CD4-positive, alpha-beta T cell treated with Interleukin-10 for 1 hour (primary cell): ENCODE measurements around the gene ZNF267.
"Not testable (repeated sequence)": the region's sequence is repeated elsewhere in the genome, so short reads cannot be mapped to it uniquely, and the experiment has no call there.

Source experiments
- DNase-seq: peaks from one replicate; pipeline ENCODE4 v3.0.0-alpha.2; 2020

The ZNF267 gene

DNA sequence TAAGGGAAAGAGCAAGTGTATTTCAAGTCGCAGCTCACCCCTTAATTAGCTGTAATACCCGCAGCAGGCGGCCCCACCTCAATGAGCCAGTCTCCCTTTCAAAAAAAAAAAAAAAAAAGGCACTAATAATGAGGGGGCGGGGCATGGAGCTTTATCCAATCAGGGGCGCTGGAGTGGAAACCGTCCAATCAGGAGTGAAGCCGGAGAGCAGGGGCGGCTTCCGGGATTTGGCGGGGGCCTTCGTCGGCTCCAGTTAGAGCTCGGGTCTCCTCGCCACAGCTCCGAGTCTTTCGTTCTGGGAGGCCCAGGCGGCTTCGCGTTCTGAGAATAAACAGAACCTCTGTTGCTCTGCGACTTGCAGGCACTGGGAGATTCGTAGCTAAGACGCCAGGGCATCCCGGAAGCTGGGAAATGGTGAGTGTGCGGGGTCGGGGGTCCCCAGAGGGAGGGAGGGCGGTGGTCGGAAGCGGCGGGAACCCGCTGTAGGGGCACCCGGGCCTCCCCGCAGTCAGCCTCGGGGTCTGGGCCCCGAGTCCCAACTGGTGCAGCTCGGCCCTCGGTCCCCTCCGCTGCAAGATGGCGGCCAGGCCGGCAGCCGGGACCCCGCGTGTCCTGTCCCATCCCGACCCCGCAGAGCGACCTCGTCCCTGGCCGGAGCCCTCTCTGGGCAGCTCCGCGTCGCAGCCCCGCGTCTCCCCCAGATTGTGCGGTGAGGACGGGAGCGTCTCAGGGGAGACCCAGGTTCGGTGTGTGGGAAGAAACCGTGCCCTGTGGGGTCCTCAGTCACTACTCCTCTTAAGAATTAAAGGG is at the start of gene ZNF267:
Gene ZNF267 (plus strand): TSS at position 252 of the 810 bp plus-strand sequence. CDS start 160 bp downstream, at position 412.
- peak; percentile 96 for DNase-seq

DNA sequence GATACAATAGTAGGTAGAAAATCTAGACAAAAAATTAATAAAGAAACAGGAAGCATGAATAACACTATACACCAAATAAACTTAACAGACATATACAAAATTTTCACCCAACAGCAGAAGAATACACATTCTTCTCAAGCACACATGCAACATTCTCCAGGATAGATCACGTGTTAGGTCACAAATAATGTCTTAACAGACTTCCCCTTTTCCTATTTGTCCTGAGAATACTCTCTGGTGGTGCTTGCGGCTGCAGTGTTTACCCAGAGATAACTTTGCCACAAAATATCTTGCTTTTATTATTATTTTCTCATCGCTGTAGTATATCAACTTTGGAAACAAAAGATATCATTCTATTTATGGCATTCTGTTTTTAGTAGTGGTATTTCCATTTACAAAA is 40.6 kb upstream of the ZNF267 start:
- DNase-seq: no peak

DNA sequence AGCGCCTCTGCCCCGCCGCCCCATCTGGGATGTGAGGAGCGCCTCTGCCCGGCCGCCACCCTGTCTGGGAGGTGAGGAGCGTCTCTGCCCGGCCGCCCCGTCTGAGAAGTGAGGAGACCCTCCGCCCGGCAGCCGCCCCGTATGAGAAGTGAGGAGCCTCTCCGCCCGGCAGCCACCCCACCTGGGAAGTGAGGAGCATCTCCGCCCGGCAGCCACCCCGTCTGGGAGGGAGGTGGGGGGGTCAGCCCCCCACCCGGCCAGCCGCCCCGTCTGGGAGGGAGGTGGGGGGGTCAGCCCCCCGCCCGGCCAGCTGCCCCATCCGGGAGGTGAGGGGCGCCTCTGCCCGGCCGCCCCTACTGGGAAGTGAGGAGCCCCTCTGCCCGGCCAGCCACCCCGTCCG is 37.2 kb upstream of the ZNF267 start:
- not testable (repeated sequence) for DNase-seq

DNA sequence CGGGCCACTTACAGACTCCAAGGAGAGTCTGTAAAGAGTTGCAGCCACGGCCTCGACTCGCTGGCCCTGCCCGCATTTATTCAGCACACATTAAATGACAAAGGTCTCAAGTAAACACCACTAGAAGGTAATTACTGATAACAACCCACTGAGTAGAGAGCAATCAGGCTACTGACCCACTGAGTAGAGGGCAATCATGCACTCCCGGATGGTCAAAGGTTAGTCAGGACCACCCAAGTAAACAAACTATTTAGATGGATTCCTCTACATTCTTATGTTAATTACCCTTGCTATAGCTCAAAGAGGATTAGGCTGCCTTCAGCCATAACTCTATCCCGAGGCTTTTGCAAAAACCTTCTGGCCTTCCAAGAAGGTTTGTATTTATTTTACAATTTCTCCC is 30.7 kb upstream of the ZNF267 start:
- DNase-seq: no peak

DNA sequence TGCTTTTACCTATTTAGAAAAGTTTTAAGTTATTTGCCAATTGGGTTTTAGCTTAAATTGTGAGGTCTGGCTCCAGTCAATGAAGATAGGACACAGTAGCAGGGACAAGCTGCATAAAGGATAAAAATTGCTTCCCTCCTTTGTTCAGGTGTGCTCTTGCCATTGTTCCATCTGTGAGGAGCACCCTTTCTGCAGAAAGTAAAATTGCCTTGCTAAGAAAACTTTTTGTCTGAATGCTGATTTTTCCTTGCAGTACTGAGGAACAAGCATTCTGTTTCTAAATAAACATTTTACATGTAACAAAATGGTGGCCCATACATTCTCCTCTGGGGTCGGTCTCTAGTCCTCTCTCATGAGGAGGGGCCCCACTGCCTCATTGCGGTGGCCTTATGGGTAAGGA is 25.0 kb upstream of the ZNF267 start:
- not testable (repeated sequence) for DNase-seq

DNA sequence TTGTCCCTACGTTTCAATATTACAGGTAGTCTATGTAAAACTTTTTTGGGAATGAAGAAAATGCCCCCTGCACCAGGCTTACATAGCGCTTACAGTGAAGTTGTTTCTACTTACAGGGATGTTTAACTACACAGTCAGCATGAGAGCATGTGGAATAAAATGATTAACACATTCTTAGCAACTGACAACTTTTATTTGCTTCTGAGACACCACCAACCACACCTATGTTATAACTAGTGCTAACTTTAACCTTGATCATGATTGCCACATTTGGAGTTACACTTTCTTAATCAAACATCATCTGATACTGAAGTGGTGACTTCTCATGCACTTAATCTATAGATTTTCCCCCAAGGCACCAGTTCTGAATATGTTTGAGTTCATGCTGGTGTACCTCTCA is 20.3 kb upstream of the ZNF267 start:
- DNase-seq: no peak

DNA sequence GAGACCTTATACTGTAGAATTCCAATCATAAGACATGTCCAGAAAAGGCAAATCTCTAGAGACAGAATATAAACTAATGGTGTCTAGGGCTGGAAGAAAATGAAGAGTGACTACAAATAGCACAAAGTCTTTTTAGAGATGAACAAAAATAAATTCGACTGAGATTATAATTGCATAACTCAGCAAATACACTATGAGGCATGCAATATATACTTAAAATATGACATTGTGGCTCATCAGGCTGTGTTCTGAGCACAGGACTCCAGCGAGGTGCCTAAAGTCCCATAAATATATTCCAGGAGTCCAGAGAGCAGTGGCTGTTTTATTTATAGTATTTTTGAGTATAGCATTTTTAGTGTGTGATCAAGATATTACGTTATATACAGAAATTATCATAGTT is 13.1 kb upstream of the ZNF267 start:
- DNase-seq: no peak

DNA sequence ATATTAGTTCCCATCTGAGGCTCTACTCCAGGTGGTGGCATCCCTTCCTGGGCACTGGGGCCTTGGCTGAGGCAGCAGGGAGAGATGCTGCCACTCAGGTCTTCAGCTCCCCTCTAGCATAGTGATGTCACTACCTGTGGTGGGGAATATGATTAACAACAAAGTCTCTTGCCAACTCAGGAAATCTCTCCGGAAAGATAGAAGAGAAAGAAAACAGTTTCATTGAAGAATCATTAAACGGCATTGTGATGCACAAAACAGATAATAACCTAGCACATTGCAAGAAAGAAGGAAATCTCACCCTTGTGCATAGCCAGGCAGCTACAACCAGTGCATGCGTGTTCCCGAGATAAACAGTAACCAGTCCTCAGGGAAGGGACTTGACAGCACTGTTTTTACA is 12.2 kb upstream of the ZNF267 start:
- DNase-seq: peak; percentile 45

DNA sequence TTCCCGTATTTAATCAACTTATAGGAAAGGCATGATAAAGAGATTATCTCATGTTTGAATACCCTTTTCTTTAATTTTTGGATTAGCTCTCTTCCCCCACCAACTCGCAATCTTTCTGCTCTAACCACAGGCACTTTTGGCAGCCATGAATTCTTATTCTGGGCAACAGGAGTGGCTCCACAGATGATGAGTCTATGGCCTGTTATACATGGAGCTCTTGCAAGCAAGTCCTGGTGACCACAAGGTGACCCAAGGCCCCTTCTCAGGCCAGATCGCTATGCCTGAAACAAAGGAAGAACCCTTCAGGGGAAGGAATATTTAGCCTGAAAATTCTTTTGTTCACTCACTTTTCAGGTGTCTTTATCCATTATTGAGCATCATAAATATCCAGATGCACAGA is 10.8 kb upstream of the ZNF267 start:
- DNase-seq: no peak

DNA sequence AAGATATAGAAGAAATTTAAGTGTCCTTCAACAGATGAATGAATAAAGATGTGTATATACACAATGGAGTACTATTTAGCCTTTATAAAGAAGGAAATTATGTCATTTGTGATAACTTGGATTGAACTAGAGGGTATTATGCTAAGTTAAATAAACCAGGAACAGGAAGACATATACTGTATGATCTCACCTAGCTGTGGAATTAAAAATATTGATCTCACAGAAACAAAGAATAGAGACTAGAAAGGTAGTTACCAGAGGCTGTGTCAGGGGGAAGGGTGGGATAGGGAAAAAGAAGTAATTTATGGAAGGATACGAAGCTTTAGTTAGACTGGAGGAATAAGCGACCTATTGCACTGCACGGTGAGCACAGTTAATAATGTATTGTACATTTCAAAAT is 5.4 kb upstream of the ZNF267 start:
- DNase-seq: no peak

DNA sequence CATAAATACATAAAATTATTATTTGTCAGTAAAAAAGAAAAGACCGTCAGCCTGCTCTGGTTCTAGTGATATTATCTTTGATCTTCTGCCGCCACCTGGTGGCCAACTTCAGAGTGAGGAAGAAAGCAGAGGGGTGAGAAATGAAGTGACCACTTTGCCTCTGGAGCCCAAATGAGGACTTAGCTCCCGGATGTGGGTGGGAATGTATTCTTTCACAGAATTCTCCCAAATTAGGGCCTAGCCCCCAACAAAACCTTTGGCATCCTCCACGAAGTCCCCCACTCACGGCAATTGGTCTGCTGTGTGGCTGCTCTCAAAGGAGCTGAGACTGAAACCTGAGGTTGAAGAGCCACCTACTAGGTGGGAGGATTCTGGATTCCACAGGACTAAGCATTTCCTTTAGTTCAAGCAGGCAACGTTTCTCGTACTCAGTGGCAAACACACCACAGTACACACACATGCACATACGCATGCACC is 4.9 kb upstream of the ZNF267 start:
- DNase-seq: peak; percentile 87

DNA sequence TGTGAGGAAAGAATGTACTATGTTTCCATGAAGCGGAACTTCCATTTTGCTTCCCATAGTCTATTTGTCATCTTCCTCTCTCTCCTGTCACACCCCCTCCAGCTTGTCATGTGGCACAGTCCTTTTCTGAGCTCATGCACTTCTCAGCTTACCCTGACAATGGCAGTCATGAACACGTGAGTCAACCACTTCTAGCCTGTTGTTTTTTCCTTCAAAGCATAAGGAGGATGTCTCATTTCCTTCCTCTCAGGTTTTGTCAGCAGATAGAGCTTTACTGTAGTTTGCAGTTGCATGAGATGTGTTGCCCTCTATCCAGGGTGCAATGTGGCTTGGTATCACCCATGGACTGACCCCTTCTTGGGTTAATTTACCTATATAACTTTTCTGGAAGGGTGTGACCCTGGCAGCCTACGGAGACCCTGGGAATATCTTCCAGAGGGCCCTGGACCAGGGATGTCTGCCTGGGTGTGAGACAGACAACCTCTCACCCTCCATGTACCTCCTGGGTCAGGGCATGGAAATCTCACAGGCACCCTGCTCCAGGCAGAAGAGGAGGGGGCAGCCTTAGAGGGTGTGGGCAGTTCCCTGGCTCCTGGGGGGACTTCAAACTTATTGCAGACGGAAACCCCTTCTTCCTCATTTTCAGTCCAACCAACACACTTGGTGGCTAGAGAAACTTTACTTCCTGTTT is 4.0 kb upstream of the ZNF267 start:
- DNase-seq: peak; percentile 89

DNA sequence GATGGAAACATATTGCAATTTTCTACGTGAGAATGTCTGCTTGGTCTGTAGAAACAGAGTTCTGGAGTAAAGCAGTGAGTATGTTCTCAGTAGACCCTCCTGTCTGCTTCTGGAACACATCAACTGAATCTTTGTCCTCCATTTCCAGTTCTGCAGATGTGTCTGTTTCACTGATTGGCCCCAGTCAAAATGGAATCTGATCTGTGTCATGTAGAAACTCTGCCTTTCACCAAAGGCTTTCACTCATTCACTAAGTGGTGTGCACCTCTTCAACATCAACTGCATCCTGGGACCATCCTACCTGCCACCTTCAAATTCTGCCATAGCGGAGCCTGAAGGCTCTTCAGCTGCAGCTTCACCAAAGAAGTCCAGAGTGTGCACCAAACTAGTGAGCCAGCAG is 2.8 kb upstream of the ZNF267 start:
- DNase-seq: no peak

DNA sequence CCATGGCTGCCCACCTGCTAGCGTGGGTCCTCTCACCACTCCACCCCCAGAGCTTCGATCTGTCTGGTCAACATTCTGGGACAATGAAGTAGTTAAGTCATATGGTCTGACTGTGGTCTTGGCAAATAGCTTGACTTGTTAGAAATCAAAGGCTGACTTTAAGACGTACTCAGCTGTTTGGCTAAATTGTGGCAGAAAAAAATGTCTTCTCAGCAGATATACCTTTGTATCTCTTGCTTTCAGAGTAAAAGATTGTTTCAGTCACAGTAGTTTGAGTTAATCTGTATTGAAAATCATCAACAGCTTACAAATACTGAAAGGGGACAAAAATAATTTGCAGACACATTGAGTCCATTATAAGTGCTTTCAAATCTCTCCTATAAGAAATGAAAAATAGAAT is 2.1 kb upstream of the ZNF267 start:
- DNase-seq: no peak

DNA sequence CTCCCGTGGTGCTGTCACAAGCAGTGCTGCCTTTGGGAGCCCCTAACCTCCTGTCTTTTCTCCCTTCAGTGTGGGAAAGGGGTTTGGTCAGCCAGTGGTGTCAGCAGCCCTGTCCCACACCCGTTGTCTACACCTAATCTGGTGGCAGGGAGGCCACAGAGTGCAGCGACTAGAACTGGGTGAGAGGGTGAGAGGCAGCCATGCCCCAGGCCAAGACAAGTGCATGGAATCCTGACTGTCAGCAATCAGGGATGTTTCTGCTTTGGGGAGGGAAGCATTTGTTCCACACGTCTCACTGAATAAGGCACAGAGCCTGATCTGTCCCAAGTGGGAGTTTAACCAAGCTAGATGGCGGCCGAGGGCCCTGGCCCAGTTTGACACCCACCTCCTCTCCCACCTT is 1.4 kb upstream of the ZNF267 start:
- no peak for DNase-seq

DNA sequence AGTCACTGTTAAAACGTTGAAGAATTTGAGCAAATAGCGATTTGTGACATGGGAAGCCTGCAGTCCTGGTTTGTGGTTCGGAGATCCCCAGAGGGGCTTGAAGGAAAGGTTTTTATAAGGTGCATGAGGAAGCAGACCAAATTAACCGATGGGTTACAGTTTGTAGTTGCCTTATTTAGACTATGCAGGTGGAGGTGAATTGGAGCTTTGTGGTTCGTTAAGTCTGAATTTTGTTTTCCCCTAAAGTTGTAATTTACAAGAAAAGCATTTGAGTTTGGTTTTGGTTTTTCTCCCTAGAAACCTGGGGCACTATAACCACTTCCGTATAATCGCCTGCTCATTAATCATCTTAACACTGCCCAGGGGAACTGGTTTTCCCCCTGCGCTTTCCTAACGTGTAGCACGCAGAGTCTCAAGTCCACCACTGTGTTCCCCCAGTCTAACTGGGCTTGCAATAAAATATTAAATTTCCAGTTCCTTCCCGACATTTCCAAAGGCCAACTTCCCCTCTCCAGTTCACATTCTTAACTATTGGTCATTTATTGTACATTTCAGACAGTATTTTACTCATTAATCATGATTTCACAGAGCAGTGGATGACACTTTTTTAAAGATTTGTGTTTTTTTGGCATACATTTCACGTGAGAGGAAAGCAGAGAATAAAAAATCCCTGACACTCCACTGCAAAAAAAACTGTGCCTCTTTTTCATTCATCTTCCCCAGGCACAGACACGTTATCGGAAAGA is 932 bp downstream of the ZNF267 start:
- peak; percentile 74 for DNase-seq

DNA sequence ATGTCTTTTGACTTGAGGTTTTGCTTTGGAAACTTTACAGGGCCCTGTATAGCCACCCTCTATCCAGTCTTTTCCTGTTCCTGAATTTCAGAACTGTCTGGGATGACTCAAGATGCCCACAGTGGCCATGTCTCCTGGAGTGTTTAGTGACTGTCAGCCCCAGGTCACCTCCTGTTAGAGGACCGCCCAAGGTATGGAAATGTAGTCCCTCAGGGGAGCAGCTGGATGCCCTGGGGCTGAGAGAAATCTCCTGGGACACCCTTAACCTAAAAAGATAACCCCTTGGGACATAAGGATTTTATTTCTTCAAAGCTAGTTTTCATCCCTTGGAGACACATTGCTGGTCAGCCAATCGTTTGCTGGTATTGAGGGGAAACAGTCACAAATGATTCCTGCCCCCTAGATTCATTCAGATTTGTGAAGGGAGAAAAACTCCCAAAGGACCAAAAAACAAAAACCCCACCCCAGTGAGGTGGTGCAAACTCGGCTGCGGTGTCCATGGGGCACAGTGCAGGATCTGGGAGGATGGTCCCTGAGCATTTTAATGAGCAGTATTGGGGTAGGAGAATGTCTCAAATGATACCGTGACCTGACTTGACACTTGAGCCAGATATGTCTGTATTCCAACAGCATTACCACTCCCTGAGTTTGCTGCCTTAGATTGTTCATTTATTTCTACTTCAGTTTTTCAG is 1.7 kb downstream of the ZNF267 start:
- DNase-seq: peak; percentile 32

DNA sequence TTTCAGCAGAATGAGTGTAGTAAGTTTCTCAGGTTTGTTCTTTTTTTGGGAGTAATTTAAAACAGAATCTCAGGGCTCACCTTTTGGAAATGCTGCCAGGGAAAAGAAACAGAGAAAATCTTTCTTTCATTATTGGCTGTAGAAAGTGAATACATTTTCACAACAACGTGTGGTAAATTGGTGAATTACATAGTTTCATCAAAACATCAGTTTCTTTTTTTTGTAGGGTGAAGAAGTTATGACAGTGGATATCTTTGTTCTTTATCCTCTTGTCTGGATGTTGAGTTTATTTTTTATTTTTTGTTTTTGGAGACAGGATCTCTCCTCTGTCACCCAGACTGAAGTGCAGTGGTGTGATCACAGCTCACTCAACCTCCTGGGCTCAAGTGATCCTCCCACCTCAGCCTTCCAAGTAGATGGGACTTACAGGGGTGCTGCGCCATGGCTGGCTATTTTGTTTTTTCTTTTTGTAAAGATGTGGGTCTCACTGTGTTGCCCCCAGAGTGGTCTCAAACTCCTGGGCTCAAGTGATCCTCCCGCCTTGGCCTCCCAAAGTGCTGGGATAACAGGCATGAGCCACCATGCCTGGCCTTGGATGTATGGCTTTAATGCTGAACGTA is 2.4 kb downstream of the ZNF267 start:
- DNase-seq: peak; percentile 31

DNA sequence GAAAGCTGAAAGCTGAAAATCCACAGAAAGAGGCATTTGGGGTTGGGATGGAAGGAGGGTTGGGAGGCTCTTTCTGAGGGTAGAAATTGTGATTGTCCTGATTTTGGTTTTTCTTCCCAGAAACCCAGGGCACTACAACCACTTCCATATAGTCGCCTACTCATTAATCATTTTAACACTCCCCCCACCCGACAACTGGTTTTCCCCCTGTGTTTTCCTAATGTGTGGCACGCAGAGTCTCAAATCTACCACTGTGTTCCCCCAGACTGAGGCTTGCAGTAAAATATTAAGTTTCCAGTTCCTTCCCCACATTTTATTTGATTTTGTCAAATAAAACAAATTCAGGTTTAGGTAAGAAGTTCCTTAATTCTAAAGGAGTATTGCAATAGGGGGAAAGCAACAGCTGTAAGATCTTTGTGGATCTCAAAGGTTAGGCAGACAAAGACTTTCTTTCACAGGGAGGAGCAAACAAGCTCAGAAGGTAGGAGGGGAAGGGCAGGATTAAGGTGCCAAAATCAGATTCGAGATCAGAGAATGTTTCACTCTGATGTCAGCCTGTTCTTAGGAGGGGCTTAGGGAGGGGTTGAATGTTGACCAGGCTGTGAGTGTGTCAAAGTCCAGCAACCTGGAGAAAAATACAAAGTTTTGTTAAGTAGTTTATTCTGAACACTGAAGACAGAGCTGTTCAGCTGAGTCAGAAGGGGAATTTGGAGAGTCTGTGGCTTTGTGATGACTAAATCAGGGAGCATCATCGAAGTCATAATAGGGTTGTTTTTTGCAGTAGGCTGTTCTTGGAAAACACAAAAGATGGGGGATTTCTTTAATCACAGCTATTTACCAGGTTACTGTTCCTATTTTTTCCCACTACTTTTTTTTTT is 3.6 kb downstream of the ZNF267 start:
- peak; percentile 82 for DNase-seq

DNA sequence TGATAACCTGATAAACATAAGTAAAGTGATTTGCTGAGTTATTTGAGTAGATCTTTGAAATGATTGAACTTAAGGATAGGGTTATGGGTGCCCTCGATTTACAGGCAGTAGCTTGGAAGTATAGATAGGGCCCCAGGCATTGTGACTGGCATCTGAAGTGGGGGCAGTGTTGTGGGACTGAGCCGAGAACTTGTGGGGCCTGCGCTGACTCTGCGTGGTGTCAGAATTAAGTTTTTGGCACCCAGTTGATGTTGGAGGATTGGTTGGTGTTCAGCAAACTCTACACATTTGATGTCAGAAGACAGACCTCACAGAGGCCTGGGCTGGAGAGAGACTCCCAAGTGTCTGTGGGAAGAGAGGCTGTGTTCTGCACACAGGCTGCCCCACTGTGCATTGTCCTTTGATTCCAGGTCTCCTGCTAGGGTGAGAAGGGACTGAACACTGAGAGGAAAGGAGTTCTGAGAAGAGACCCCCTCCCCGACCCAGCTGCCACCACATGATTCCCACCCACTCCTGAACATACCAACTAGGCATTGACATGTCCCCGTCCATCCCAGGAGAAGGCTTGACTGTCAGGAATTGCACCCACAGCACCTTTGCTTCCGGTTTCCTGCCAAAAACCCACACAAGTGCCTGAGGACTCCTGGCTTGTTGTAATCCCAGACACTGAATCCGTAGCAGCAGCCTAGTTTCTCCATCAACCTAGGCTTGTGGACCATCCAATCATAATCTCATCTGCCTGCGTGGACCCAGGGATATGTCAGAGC is 4.5 kb downstream of the ZNF267 start:
- DNase-seq: no peak

DNA sequence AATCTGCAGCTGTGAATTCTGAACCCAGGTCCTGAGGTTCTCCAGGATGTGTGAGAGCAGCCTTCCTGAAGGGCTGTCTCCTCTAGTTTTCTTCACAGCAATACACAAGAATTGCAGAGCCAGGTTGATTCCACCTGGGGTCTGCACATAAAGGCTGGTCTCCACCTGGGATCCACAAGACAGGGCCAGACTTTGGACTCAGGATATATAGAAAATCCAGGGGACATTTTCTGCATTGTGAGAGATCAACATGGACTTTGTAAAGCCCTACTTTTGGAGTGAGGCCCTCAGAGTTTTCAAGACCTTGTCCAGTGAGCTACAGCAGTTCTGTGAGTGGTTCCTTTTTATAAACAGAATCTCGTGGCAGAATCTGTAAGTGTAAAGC is 6.3 kb downstream of the ZNF267 start:
- no peak for DNase-seq
